T-helper 1 cell (primary cell): ENCODE measurements around the gene ELOVL2.

Source experiments
- DNase-seq, 5 donors: peaks; one replicate each; pipeline ENCODE4 v3.0.0-alpha.2; 2012 to 2020

ELOVL2 gene

GRCh38 chr6:10977231-10977968, 66.7 kb downstream of the ELOVL2 start:
- no peak for DNase-seq

GRCh38 chr6:10976571-10976970, 67.5 kb downstream of the ELOVL2 start:
- no peak for DNase-seq

- no peak for DNase-seq
Observed at GRCh38 chr6:10972196-10972595, 71.9 kb downstream of the ELOVL2 start.

- DNase-seq, result no peak
Observed at GRCh38 chr6:10970731-10971130, 73.4 kb downstream of the ELOVL2 start.

- no peak for DNase-seq
Observed at GRCh38 chr6:10968776-10969175, 75.3 kb downstream of the ELOVL2 start.

GRCh38 chr6:10964684-10965083, 79.4 kb downstream of the ELOVL2 start:
- no peak for DNase-seq

- no peak for DNase-seq
Observed at GRCh38 chr6:10963113-10963512, 81.0 kb downstream of the ELOVL2 start.

- no peak for DNase-seq
Observed at GRCh38 chr6:10962673-10963072, 81.4 kb downstream of the ELOVL2 start.

GRCh38 chr6:10961837-10962236, 82.3 kb downstream of the ELOVL2 start:
- DNase-seq, result no peak

GRCh38 chr6:10960171-10960570, 83.9 kb downstream of the ELOVL2 start:
- DNase-seq, result no peak

- no peak for DNase-seq
Observed at GRCh38 chr6:10957414-10957886, 86.7 kb downstream of the ELOVL2 start.

- DNase-seq, result no peak
Observed at GRCh38 chr6:10956776-10957175, 87.3 kb downstream of the ELOVL2 start.

GRCh38 chr6:10954590-10955010, 89.5 kb downstream of the ELOVL2 start:
- DNase-seq, result peak; percentile 17 to 61 (median 33)

GRCh38 chr6:10951675-10952282, 92.3 kb downstream of the ELOVL2 start:
- no peak for DNase-seq

GRCh38 chr6:10949579-10950490, 94.3 kb downstream of the ELOVL2 start:
- no peak for DNase-seq

- no peak for DNase-seq
Observed at GRCh38 chr6:10947966-10948365, 96.1 kb downstream of the ELOVL2 start.

GRCh38 chr6:10945845-10946244, 98.3 kb downstream of the ELOVL2 start:
- no peak for DNase-seq

- DNase-seq, result no peak
Observed at GRCh38 chr6:10939840-10940239, 104.3 kb downstream of the ELOVL2 start.

- DNase-seq, result no peak
Observed at GRCh38 chr6:10933126-10933525, 111.0 kb downstream of the ELOVL2 start.
